Prostate gland (tissue), 2 donors: ENCODE results near the gene SAFB. TPM values are rescaled to one million over a fixed set of nuclear protein-coding genes. Genes with fewer than 3 reads are reported as not detected.

ENCODE experiments used
- DNase-seq: peaks from one replicate; pipeline ENCODE4 v3.0.0-alpha.2; 2019; ENCODE audit warnings: low spot score
- H3K27ac ChIP-seq, 2 donors: fragments of 200-600 bp; sonication (generic); 2 replicates each; pipeline ENCODE4 v1.5.1; 2017 to 2019
- H3K27me3 ChIP-seq: fragments of 200-600 bp; sonication (generic); replicated peaks from 2 replicates; pipeline ENCODE4 v1.5.1; 2019; ENCODE audit not compliant: insufficient read depth
- H3K36me3 ChIP-seq, 2 donors: fragments of 200-600 bp; sonication (generic); 1 replicate in 1 of 2; 2 replicates in 1 of 2; pipeline versions ENCODE4 v1.5.1 to v1.8.1; 2017 to 2019
- H3K4me1 ChIP-seq: fragments of 200-600 bp; sonication (generic); replicated peaks from 2 replicates; pipeline ENCODE4 v1.5.1; 2019
- H3K4me3 ChIP-seq, 2 donors: fragments of 200-600 bp; sonication (generic); 2 replicates each; pipeline ENCODE4 v1.5.1; 2017 to 2019
- H3K9me3 ChIP-seq: fragments of 200-600 bp; sonication (generic); 2 replicates; pipeline ENCODE4 v1.5.1; 2017
- POLR2A ChIP-seq: fragments of 450-650 bp; IDR thresholded peaks from one replicate; pipeline ENCODE4 v1.6.1; 2016; ENCODE audit warnings: antibody characterized with exemption, mild to moderate bottlenecking
- POLR2AphosphoS5 ChIP-seq: sonication (generic); formaldehyde crosslinking; IDR thresholded peaks from one replicate; pipeline ENCODE4 v1.6.1; 2017; ENCODE audit warnings: antibody characterized with exemption
- WGBS: methylation state at CpG from one replicate; pipeline ENCODE4 v1.1.5; 2018; 5-methylcytosine and 5-hydroxymethylcytosine counted together
- intact Hi-C: fragments of 100-400 bp; cut with DNase I; formaldehyde crosslinking; loops from one replicate; pipeline ENCODE4 v1.14.2; 2022
- total RNA-seq, 2 donors: library from RNA; depleted of rRNA; stranded (reverse); fragments of >200 nt; gene quantifications; one replicate each; pipeline ENCODE4 v1.1.0, GENCODE V29; 2016
- TF ChIP-seq, protein P1 (sequence below), 4 experiments: fragments of 200-600 bp in 2 of 4; fragments of 450-650 bp in 2 of 4; sonication (generic) in 2 of 4; IDR thresholded peaks; 1 replicate in 3 of 4; 2 replicates in 1 of 4; pipeline ENCODE4 v1.5.1; 2016 to 2019; ENCODE audit warnings: antibody characterized with exemption in 4 of 4, mild to moderate bottlenecking in 2 of 4, moderate library complexity in 2 of 4

Gene SAFB
- total RNA-seq, 2 donors from 2014 or later = 63.6 to 182 TPM

DNA sequence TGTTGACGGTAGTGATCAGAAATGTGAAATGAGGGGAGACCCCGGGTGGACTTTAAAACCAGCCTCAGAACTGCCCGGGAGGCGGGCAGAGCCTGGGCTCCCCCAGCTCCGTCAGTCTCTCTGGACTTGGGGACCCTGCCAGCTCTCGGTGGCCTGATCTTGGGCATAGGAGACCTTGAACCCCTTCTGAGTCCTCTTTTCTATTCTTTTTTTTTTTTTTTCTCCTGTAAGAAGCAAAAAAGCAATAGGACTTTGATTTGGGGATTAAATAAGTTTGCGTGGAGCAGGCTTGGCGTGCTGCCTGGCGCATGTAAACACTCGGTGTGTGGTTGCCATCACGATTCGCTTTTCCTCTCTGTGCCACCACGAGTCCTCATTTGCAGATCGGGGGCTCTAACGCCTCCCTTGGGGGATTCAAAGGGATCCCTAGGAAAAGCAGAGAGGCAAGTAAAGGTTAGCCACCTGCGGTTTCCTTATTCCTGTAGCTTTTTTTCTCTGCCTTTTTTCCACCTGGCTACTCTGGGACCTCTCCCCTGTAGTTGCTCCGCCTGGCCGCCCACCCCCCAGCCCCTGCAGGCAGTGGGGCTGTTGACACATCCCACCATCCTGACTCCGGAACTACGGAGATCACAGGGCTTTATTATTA lies 1.3 kb downstream of the SAFB start:
- Histone ChIP-seq H3K27ac (peak overlapping the region; percentile 96 to 98), H3K9me3 (no peaks in the 10 kb centered on the region), H3K4me3 (peak overlapping the region; percentile 89 to 99), H3K4me1 (peaks cover 8% of the 10 kb centered on the region), H3K36me3 (peaks cover 0 to 5% of the 10 kb centered on the region in 2 donors), H3K27me3 (no peaks in the 10 kb centered on the region)
- TF ChIP-seq POLR2AphosphoS5 = peak; percentile 22
- TF ChIP-seq, protein P1, sequence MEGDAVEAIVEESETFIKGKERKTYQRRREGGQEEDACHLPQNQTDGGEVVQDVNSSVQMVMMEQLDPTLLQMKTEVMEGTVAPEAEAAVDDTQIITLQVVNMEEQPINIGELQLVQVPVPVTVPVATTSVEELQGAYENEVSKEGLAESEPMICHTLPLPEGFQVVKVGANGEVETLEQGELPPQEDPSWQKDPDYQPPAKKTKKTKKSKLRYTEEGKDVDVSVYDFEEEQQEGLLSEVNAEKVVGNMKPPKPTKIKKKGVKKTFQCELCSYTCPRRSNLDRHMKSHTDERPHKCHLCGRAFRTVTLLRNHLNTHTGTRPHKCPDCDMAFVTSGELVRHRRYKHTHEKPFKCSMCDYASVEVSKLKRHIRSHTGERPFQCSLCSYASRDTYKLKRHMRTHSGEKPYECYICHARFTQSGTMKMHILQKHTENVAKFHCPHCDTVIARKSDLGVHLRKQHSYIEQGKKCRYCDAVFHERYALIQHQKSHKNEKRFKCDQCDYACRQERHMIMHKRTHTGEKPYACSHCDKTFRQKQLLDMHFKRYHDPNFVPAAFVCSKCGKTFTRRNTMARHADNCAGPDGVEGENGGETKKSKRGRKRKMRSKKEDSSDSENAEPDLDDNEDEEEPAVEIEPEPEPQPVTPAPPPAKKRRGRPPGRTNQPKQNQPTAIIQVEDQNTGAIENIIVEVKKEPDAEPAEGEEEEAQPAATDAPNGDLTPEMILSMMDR (IDR thresholded peaks at IDR 0.05) = no peak
- DNase-seq = peak; percentile 46
- WGBS = 1% methylated on average over 20 of the region's 20 CpGs
- intact Hi-C loops = no loop called here

GRCh38 chr19:5624741-5625278 lies 1.9 kb downstream of the SAFB start:
- Histone ChIP-seq H3K36me3 (peaks cover 0 to 5% of the 10 kb centered on the region in 2 donors), H3K4me3 (peak overlapping the region; percentile 89 to 99), H3K27ac (peak overlapping the region; percentile 96 to 98), H3K9me3 (no peaks in the 10 kb centered on the region), H3K4me1 (peaks cover 8% of the 10 kb centered on the region), H3K27me3 (no peaks in the 10 kb centered on the region)
- WGBS = 23% methylated on average over 8 of the region's 8 CpGs
- intact Hi-C loops = no loop called here
- no peak for TF ChIP-seq POLR2AphosphoS5
- no peak for DNase-seq

DNA sequence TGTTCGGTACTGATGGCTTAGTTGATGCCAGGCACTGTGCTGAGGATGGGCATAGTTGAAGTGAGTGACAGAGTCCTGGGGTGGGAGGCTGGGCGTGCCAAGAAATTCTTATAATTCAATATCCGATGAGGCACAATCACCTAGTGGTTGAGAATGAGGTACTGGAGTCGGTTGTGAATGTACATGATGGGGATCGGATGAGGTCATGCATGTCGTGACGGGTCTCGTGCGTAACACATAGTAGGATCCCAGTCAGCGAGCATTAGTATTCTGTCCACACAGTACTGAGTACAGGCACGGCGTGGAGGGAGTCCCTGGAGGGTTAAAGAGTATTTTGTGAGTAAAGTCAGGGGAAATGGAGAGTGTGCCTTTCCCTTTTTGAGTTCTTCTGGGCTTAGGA lies 2.8 kb downstream of the SAFB start:
- no peaks in the 10 kb centered on the region for H3K9me3 ChIP-seq
- DNase-seq = no peak
- peak overlapping the region in 1 of 2 donors; percentile 99 for H3K4me3 ChIP-seq
- intact Hi-C loops = no loop called here
- H3K27me3 ChIP-seq = no peaks in the 10 kb centered on the region
- 80% methylated on average over 12 of the region's 12 CpGs for WGBS
- peaks cover 14% of the 10 kb centered on the region for H3K4me1 ChIP-seq
- H3K36me3 ChIP-seq = peaks cover 0 to 5% of the 10 kb centered on the region in 2 donors
- no peak for TF ChIP-seq POLR2AphosphoS5
- TF ChIP-seq, protein P1 (IDR thresholded peaks at IDR 0.05) = no peak
- H3K27ac ChIP-seq = no peak overlapping the region

DNA sequence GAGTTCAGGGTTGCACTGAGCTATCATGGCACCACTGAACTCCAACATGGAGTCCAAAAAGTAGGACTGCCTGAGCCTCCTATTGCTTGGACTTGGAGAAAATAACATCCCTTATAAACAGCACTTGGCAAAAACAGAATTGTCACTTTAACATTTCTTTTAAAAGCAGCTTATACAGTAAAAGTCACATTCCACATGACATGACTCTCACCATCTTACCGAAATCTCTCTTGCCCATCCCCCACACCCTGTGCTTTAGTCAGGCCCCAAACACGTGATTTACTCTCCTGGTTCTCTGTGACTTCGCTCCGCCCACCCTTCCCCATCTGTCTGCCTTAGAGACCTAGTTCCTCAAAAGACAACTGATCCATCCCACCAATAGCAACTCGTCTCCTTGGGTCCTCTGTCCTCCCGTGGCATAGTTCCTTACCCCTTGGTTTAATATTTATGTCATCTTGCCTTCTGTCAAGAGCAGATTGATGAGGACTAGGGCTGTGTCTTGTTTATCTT lies 4.6 kb downstream of the SAFB start:
- Histone ChIP-seq H3K4me3 (no peak overlapping the region), H3K9me3 (no peaks in the 10 kb centered on the region), H3K27me3 (no peaks in the 10 kb centered on the region), H3K4me1 (peaks cover 20% of the 10 kb centered on the region), H3K27ac (peak overlapping the region in 1 of 2 donors; percentile 13), H3K36me3 (peaks cover 0 to 5% of the 10 kb centered on the region in 2 donors)
- no peak for DNase-seq
- WGBS = 60% methylated on average over 6 of the region's 6 CpGs
- intact Hi-C loops = no loop called here
- TF ChIP-seq POLR2A (no peak), POLR2AphosphoS5 (no peak)
- TF ChIP-seq, protein P1 (IDR thresholded peaks at IDR 0.05) = no peak

DNA sequence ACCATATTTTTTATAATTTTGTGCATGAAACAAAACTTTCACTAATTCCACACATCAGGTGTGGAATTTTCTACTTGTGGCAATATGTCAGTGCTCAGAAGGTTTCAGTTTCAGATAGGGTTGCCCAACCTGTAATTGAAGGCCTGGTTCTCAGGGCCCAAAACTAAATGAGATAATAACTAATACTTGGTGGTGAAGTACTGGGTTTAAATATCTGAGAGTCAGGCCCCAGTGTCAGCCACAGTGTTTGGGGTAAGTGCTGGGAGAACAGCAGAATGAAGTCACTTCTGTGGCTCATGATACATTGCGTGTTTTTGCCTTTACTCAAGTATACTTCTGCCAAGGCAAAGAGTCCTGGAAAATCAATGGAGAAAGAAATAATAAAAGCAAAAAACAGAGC lies 5.6 kb downstream of the SAFB start:
- Histone ChIP-seq H3K36me3 (peaks cover 0 to 5% of the 10 kb centered on the region in 2 donors), H3K4me1 (peaks cover 20% of the 10 kb centered on the region), H3K4me3 (no peak overlapping the region), H3K27ac (peak overlapping the region in 1 of 2 donors; percentile 18), H3K9me3 (no peaks in the 10 kb centered on the region), H3K27me3 (no peaks in the 10 kb centered on the region)
- intact Hi-C loops = no loop called here
- 81% methylated on average over 1 of the region's 1 CpG for WGBS
- no peak for TF ChIP-seq POLR2A
- TF ChIP-seq, protein P1 (IDR thresholded peaks at IDR 0.05) = no peak
- TF ChIP-seq POLR2AphosphoS5 = no peak
- DNase-seq = no peak
